Measurements from ENCODE around the gene FNDC10. TPM values are rescaled to one million over a fixed set of nuclear protein-coding genes. Genes with fewer than 3 reads are reported as not detected.

Gene FNDC10
- total and polyA plus RNA-seq, 4 donors, result 0.38 to 3.0 (median 0.83) TPM

GRCh38 chr1:1604374-1605033, 4.6 kb upstream of the FNDC10 start:
- H3K27me3 ChIP-seq (ENCODE audit: control insufficient read depth in 1 of 2, insufficient read depth in 2 of 2, low read length in 1 of 2), result no peaks in the 10 kb centered on the region

GRCh38 chr1:1603671-1604373, 3.9 kb upstream of the FNDC10 start:
- H3K9me3 ChIP-seq (ENCODE audit: control insufficient read depth, low read length), result no peaks in the 10 kb centered on the region
- 63 to 66% methylated on average over 13 of the region's 13 CpGs for WGBS, 2 donors
- no peak for DNase-seq
- no peaks in the 10 kb centered on the region for H3K36me3 ChIP-seq (ENCODE audit: control insufficient read depth in 1 of 2, insufficient read depth in 2 of 2, low read length in 1 of 2)
- intact Hi-C loops (cut with DNase I), result no loop called here
- H3K27ac ChIP-seq (ENCODE audit: low read depth in 1 of 2, low read length in 2 of 2), result no peak overlapping the region
- ATAC-seq (ENCODE audit: low FRiP score), result no peak
- H3K27me3 ChIP-seq (ENCODE audit: control insufficient read depth in 1 of 2, insufficient read depth in 2 of 2, low read length in 1 of 2), result no peaks in the 10 kb centered on the region
- H3K4me1 ChIP-seq (ENCODE audit: control insufficient read depth in 1 of 2, insufficient read depth in 2 of 2, low read length in 2 of 2), result no peaks in the 10 kb centered on the region
- no peak overlapping the region for H3K4me3 ChIP-seq (ENCODE audit: low read length in 2 of 2)

More at GRCh38 chr1:1604374-1605033, 4.6 kb upstream of the FNDC10 start:
- no peak overlapping the region for H3K27ac ChIP-seq (ENCODE audit: low read depth in 1 of 2, low read length in 2 of 2)
- H3K4me1 ChIP-seq (ENCODE audit: control insufficient read depth in 1 of 2, insufficient read depth in 2 of 2, low read length in 2 of 2), result no peaks in the 10 kb centered on the region
- H3K4me3 ChIP-seq (ENCODE audit: low read length in 2 of 2), result no peak overlapping the region
- ATAC-seq (ENCODE audit: low FRiP score), result no peak
- DNase-seq, result no peak
- 81 to 82% methylated on average over 15 of the region's 15 CpGs for WGBS, 2 donors
- H3K9me3 ChIP-seq (ENCODE audit: control insufficient read depth, low read length), result no peaks in the 10 kb centered on the region
- intact Hi-C loops (cut with DNase I), result no loop called here
- H3K36me3 ChIP-seq (ENCODE audit: control insufficient read depth in 1 of 2, insufficient read depth in 2 of 2, low read length in 1 of 2), result no peaks in the 10 kb centered on the region

- Histone ChIP-seq H3K27ac (ENCODE audit: low read depth in 1 of 2, low read length in 2 of 2) (no peak overlapping the region), H3K36me3 (ENCODE audit: control insufficient read depth in 1 of 2, insufficient read depth in 2 of 2, low read length in 1 of 2) (no peaks in the 10 kb centered on the region), H3K9me3 (ENCODE audit: control insufficient read depth, low read length) (no peaks in the 10 kb centered on the region), H3K4me3 (ENCODE audit: low read length in 2 of 2) (no peak overlapping the region), H3K4me1 (ENCODE audit: control insufficient read depth in 1 of 2, insufficient read depth in 2 of 2, low read length in 2 of 2) (no peaks in the 10 kb centered on the region), H3K27me3 (ENCODE audit: control insufficient read depth in 1 of 2, insufficient read depth in 2 of 2, low read length in 1 of 2) (no peaks in the 10 kb centered on the region)
- intact Hi-C loops (cut with DNase I), result no loop called here
- WGBS, 2 donors, result 47 to 48% methylated on average over 13 of the region's 13 CpGs
- no peak for DNase-seq
- ATAC-seq (ENCODE audit: low FRiP score), result no peak
Observed at GRCh38 chr1:1602968-1603506, 3.1 kb upstream of the FNDC10 start.

- no peak for ATAC-seq (ENCODE audit: low FRiP score)
- H3K4me3 ChIP-seq (ENCODE audit: low read length in 2 of 2), result no peak overlapping the region
- intact Hi-C loops (cut with DNase I), result no loop called here
- H3K27ac ChIP-seq (ENCODE audit: low read depth in 1 of 2, low read length in 2 of 2), result no peak overlapping the region
- no peaks in the 10 kb centered on the region for H3K9me3 ChIP-seq (ENCODE audit: control insufficient read depth, low read length)
- 53 to 62% methylated on average over 18 of the region's 18 CpGs for WGBS, 2 donors
- no peaks in the 10 kb centered on the region for H3K36me3 ChIP-seq (ENCODE audit: control insufficient read depth in 1 of 2, insufficient read depth in 2 of 2, low read length in 1 of 2)
- no peak for DNase-seq
- no peaks in the 10 kb centered on the region for H3K4me1 ChIP-seq (ENCODE audit: control insufficient read depth in 1 of 2, insufficient read depth in 2 of 2, low read length in 2 of 2)
- no peaks in the 10 kb centered on the region for H3K27me3 ChIP-seq (ENCODE audit: control insufficient read depth in 1 of 2, insufficient read depth in 2 of 2, low read length in 1 of 2)
Observed at GRCh38 chr1:1602304-1602967, 2.5 kb upstream of the FNDC10 start.

GRCh38 chr1:1601564-1602303, 1.8 kb upstream of the FNDC10 start:
- no peak for DNase-seq
- Histone ChIP-seq H3K27ac (ENCODE audit: low read depth in 1 of 2, low read length in 2 of 2) (no peak overlapping the region), H3K27me3 (ENCODE audit: control insufficient read depth in 1 of 2, insufficient read depth in 2 of 2, low read length in 1 of 2) (no peaks in the 10 kb centered on the region), H3K36me3 (ENCODE audit: control insufficient read depth in 1 of 2, insufficient read depth in 2 of 2, low read length in 1 of 2) (no peaks in the 10 kb centered on the region), H3K9me3 (ENCODE audit: control insufficient read depth, low read length) (no peaks in the 10 kb centered on the region), H3K4me1 (ENCODE audit: control insufficient read depth in 1 of 2, insufficient read depth in 2 of 2, low read length in 2 of 2) (no peaks in the 10 kb centered on the region), H3K4me3 (ENCODE audit: low read length in 2 of 2) (no peak overlapping the region)
- intact Hi-C loops (cut with DNase I), result no loop called here
- ATAC-seq (ENCODE audit: low FRiP score), result no peak
- WGBS, 2 donors, result 86 to 88% methylated on average over 15 of the region's 15 CpGs

GRCh38 chr1:1600861-1601563, 1.1 kb upstream of the FNDC10 start:
- Histone ChIP-seq H3K9me3 (ENCODE audit: control insufficient read depth, low read length) (no peaks in the 10 kb centered on the region), H3K36me3 (ENCODE audit: control insufficient read depth in 1 of 2, insufficient read depth in 2 of 2, low read length in 1 of 2) (no peaks in the 10 kb centered on the region), H3K27ac (ENCODE audit: low read depth in 1 of 2, low read length in 2 of 2) (no peak overlapping the region), H3K27me3 (ENCODE audit: control insufficient read depth in 1 of 2, insufficient read depth in 2 of 2, low read length in 1 of 2) (no peaks in the 10 kb centered on the region), H3K4me1 (ENCODE audit: control insufficient read depth in 1 of 2, insufficient read depth in 2 of 2, low read length in 2 of 2) (no peaks in the 10 kb centered on the region), H3K4me3 (ENCODE audit: low read length in 2 of 2) (no peak overlapping the region)
- ATAC-seq (ENCODE audit: low FRiP score) (no peak), DNase-seq (no peak)
- WGBS, 2 donors, result 52 to 64% methylated on average over 22 of the region's 22 CpGs
- intact Hi-C loops (cut with DNase I), result no loop called here

GRCh38 chr1:1599030-1599934, 653 bp downstream of the FNDC10 start:
- 4 to 5% methylated on average over 93 to 111 of the region's 111 CpGs for WGBS, 2 donors
- DNase-seq (no peak), ATAC-seq (ENCODE audit: low FRiP score) (no peak)
- Histone ChIP-seq H3K36me3 (ENCODE audit: control insufficient read depth in 1 of 2, insufficient read depth in 2 of 2, low read length in 1 of 2) (no peaks in the 10 kb centered on the region), H3K27ac (ENCODE audit: low read depth in 1 of 2, low read length in 2 of 2) (no peak overlapping the region), H3K4me1 (ENCODE audit: control insufficient read depth in 1 of 2, insufficient read depth in 2 of 2, low read length in 2 of 2) (no peaks in the 10 kb centered on the region), H3K9me3 (ENCODE audit: control insufficient read depth, low read length) (no peaks in the 10 kb centered on the region), H3K27me3 (ENCODE audit: control insufficient read depth in 1 of 2, insufficient read depth in 2 of 2, low read length in 1 of 2) (no peaks in the 10 kb centered on the region), H3K4me3 (ENCODE audit: low read length in 2 of 2) (peak overlapping the region in 1 of 2 donors; percentile 23)
- intact Hi-C loops (cut with DNase I), result no loop called here

Measured in aorta (tissue), 5 donors.